ENCODE data around the gene TCEANC.
A peak's percentile ranks its signal among the peaks of the same experiment; 100 is the strongest.
"Not testable (repeated sequence)": the region's sequence is repeated elsewhere in the genome, so short reads cannot be mapped to it uniquely, and the experiment has no call there.

Gene TCEANC, protein sequence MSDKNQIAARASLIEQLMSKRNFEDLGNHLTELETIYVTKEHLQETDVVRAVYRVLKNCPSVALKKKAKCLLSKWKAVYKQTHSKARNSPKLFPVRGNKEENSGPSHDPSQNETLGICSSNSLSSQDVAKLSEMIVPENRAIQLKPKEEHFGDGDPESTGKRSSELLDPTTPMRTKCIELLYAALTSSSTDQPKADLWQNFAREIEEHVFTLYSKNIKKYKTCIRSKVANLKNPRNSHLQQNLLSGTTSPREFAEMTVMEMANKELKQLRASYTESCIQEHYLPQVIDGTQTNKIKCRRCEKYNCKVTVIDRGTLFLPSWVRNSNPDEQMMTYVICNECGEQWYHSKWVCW

DNA sequence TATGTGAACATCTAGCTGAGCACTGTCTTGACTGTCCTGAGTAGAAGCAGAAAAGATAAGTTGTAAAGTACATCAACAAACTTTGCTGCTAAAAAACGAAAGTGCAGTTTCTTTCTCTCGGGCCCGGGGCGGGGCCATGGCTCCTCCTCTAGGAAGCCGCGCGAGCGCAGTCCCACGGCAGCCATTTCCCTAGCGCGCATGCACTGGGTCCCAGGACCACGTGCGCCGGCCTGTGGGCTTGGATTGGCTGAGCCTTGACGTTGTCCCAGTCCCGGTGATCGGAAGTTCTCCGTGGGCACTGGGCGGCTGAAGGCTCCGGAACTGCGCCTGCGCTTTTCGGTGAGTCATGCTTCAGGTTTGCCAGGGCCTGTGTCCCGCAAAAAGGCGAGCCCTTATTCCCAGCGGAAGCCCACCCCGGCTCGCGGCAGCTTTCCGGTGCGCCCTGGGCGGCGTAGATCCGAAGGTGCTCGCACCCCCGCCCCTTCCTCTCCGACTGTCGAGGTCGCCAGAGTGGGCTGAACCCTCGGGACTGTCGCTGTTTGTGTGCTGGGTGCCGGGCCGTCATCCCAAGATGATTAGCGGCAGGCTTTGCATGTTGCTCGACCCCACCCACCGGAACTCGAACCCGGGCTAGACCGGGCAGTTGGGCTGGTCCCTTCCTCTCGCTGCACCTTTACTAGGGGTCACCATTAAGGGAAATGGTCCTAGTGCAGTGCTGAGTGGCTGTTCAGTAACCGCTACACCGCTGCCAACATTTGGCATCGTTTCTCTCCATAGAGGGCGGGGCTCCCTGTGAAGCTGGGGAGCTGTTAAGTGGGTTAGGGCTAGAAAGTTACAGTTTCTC is at the start of gene TCEANC:
Gene TCEANC (plus strand): TSS at position 292 of the 844 bp plus-strand sequence. CDS start 9,368 bp downstream, outside the sequence.
- FAIRE-seq (peak; percentile 88), DNase-seq (ENCODE audit: insufficient read length, low spot score) (peak; percentile 97)

- DNase-seq (ENCODE audit: insufficient read length, low spot score) (no peak), FAIRE-seq (no peak)
Observed at GRCh38 chrX:13605611-13606010, 47.3 kb upstream of the TCEANC start.

GRCh38 chrX:13607331-13607995 is 45.5 kb upstream of the TCEANC start:
- no peak for FAIRE-seq
- no peak for DNase-seq (ENCODE audit: insufficient read length, low spot score)

DNA sequence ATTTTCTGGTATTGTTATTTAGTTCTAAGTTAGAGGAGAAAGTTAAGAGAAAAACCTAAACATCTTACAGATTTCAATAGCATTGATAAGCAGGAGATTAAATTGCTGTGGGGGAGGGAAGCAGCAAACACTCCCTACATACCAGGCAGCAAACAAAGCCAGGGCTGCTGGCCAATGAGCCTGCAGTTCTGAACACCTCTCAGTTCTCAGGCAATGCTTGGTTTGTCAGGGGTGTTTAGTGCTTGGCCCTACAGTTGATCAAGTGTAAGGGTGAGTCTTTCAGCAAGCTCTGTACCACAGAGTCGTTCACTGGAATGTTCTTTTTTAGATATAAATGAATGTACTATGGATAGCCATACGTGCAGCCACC is 45.0 kb upstream of the TCEANC start:
- DNase-seq (ENCODE audit: insufficient read length, low spot score), result no peak
- no peak for FAIRE-seq

DNA sequence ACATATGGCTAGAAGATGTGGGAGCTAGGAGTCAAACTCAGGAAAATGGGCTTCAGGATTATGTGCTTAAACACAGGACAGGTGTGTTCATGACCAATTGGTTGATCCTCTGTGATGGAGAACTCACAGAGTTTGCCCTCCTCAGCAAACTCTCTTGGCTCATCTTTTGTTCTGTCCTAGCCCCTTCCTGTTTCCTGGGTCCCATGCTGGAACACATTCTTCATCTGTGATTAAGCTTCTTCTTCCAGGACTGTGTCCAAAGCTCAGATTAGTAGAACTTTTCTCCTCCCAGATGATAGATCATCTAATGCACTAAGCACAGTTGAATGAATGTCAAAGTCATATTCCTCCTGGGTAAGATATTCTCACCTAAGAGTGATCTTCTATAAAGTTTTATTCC is 38.8 kb upstream of the TCEANC start:
- FAIRE-seq (no peak), DNase-seq (ENCODE audit: insufficient read length, low spot score) (no peak)

DNA sequence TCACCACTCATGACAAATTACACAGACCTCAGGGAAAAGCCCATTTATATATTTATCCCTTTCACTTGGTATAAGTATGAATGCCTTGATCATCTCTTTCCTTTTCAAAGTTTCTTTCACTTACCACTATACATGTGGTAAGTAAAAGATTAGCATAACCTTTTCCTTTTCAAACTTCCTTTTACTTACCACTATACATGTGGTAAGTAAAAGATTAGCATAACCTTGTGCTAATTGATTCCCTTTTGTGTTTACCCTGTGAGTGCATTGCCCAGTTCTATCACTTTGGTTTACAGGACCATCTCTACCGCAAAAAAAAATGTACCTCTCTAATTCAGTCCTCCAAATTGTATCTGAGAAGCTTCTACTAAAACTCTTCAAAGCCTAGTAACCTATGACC is 32.7 kb upstream of the TCEANC start:
- no peak for FAIRE-seq
- DNase-seq (ENCODE audit: insufficient read length, low spot score), result no peak

GRCh38 chrX:13622401-13622964 is 30.5 kb upstream of the TCEANC start:
- no peak for FAIRE-seq

DNA sequence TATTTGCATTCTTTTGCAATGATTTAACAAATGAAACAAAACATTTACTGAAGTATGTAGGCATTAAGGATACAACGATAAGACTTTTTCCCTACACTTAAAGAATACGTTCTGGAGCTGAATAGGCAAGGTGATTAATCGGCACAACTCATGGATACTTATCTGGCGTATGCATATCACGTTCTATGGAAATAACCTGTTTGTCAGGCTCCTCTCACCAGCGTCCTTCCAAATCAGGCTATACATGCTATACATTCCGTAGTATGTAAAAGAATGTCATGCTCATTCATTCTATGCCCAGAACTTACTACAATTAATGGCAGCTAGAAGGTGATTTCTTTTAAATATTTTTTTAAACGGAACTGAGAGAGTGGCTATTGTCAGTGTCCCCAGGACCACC is 25.6 kb upstream of the TCEANC start:
- FAIRE-seq, result no peak

More at GRCh38 chrX:13622401-13622964, 30.5 kb upstream of the TCEANC start:
- no peak for DNase-seq (ENCODE audit: insufficient read length, low spot score)

GRCh38 chrX:13637224-13637623 is 15.7 kb upstream of the TCEANC start:
- not testable (repeated sequence) for DNase-seq (ENCODE audit: insufficient read length, low spot score); FAIRE-seq

More for the DNA sequence above, 25.6 kb upstream of the TCEANC start:
- DNase-seq (ENCODE audit: insufficient read length, low spot score), result no peak

DNA sequence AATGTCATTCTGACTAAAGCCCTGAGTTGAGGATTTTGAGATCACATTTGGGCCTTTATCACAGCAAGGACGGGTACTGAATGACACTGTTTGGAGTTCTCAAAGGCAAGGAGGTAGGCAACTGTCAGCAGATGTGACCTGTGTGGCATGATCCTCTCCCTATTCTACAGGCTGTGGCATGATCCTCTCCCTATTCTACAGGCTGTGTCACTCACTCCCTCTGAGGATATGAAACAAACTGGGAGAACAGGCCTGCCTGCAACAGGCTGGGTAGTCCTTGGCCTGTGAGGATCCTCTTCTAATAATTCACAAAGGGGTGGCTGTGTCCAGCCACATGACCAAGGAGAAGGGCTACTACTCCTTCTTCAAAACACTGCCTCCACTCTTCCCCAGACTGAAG is 14.9 kb upstream of the TCEANC start:
- FAIRE-seq, result no peak
- no peak for DNase-seq (ENCODE audit: insufficient read length, low spot score)

- DNase-seq (ENCODE audit: insufficient read length, low spot score), result no peak
- no peak for FAIRE-seq
Observed at GRCh38 chrX:13638826-13639225, 14.1 kb upstream of the TCEANC start.

DNA sequence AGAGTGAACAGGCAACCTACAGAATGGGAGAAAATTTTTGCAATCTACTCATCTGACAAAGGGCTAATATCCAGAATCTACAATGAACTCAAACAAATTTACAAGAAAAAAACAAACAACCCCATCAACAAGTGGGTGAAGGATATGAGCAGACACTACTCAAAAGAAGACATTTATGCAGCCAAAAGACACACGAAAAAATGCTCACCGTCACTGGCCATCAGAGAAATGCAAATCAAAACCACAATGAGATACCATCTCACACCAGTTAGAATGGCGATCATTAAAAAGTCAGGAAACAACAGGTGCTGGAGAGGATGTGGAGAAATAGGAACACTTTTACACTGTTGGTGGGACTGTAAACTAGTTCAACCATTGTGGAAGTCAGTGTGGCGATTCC is 11.3 kb upstream of the TCEANC start:
- not testable (repeated sequence) for DNase-seq (ENCODE audit: insufficient read length, low spot score); FAIRE-seq

DNA sequence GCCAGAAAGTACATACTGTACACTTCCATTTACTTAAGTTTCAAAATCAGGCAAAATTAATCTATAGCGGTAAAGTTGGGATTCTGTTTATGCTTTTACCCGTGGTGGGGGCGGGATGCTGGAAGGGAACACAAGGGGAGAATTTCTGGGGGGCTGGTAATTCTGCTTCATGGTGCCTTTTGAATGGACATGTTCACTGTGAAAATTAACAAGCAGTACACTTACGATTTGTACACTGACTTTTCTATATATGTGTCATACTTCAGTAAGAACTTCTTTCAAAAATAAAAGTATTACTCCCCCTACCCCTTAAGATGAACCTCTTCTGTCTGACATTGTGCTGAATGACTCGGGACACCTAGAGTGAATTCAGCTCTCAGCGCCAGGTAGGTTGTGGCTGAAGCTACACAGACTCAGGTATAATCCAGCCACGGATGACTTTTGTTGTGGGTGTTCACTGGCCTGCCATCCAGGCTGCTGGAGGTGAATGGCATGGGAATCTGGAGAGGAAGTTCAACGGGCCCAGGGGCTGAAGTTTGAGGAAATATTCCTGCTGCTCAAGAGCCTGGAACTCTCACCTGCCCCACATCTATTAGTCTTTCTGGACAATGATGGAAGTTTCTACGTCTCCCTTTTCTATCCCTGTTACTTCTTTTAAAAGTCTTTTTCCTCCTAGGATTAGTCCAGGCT is 7.3 kb upstream of the TCEANC start:
- FAIRE-seq (no peak), DNase-seq (ENCODE audit: insufficient read length, low spot score) (no peak)

- FAIRE-seq (no peak), DNase-seq (ENCODE audit: insufficient read length, low spot score) (peak; percentile 59)
Observed at GRCh38 chrX:13646154-13646549, 6.8 kb upstream of the TCEANC start.

GRCh38 chrX:13647709-13648212 is 5.2 kb upstream of the TCEANC start:
- DNase-seq (ENCODE audit: insufficient read length, low spot score) (peak; percentile 41), FAIRE-seq (peak; percentile 48)

DNA sequence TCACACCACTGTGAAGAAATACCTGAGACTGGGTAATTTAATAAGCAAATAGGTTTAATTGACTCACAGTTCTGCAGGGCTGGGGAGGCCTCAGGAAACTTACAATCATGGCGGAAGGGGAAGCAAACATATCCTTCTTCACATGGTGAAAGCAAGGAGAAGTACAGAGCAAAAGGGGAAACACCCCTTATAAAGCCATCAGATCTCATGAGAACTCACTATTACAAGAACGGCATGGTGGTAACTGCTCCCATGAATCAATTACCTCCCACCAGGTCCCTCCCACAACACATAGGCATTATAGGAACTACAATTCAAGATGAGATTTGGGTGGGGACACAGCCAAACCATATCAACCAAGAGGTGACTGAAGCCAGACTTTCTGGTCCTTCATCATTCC is 4.6 kb upstream of the TCEANC start:
- not testable (repeated sequence) for FAIRE-seq; DNase-seq (ENCODE audit: insufficient read length, low spot score)

DNA sequence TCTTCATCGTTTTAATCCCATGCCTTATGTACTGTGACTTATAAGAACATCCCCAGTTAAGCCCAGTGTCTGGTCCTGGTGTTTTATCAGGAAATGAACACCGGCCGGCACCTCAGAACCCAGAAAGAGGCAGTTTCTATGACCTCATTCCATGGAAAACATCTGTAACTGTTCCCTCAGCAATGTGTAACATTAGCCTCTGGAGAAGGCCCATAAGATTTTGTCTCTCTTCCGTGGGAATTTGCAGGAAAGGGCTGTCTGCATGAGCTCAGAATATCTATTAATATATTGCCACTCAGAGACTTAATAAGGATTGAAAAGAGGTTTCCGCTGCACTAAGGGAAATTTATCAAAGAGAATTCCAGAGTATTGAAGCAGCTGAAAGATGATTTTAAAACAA is 3.1 kb upstream of the TCEANC start:
- no peak for FAIRE-seq
- no peak for DNase-seq (ENCODE audit: insufficient read length, low spot score)

DNA sequence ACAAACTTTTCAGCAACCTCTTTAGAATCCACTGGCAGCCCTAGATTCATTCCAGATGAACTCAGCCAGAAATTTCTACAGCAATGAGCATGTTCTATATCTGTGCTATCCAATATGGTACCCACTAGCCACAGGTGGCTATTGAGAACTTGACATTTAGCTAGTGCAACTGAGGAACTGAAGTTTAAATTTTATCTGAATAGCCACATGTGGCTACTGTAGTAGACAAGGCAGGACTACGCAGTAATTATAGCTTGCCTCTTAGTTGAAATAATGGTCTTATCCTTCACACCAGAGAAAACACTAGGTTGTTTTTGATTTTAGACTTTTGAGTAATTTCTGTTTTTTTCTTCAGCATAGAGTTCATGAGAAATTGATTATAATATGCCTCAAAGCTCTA is 2.6 kb upstream of the TCEANC start:
- no peak for FAIRE-seq

DNA sequence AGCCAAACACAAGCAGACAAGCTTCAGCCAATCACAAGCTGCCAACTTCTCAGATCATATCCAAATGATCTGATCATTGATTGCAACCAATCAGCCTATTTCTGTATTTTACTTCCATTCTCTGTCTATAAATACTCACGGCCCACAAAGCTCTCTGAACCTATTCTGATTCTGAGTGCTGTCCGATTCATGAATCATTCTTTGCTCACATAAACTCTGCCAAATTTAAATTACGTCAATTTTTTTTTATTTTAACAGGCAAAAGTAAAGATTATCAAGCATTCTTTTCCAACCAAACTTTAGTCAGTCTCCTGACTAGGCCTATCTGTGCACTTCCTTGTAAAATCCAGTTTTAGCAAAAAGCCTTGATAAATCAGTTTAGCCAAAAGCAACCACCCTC is 1.8 kb upstream of the TCEANC start:
- FAIRE-seq (no peak), DNase-seq (ENCODE audit: insufficient read length, low spot score) (no peak)

More for the DNA sequence above, 2.6 kb upstream of the TCEANC start:
- no peak for DNase-seq (ENCODE audit: insufficient read length, low spot score)

DNA sequence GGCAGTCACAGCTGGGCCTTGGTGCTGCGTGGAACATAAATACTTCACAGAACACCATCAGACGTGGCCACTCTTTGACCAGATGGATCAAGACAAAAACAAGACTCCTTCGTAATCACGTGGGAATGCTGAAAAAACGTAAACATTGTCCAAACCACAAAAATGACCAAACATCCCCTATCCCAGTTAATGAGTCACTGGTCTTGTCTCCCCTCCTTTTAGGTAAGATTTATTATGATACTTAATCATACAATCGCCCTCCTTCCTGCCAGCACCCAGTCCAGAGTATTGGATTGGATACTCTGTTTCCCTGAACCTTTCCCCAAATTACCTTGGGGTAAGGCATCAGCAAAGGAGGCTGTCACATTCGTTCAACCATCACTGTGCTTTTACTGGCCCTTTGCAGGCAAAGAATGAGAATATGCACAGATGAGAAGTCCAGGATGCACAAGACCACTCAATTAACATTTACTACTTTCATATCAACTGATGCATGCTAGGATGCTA is 601 bp upstream of the TCEANC start:
- peak; percentile 48 for FAIRE-seq
- DNase-seq (ENCODE audit: insufficient read length, low spot score), result peak; percentile 80

Measured in HTR-8/SVneo (cell line).